ENCODE results near the gene UBE2O.

Gene UBE2O

DNA sequence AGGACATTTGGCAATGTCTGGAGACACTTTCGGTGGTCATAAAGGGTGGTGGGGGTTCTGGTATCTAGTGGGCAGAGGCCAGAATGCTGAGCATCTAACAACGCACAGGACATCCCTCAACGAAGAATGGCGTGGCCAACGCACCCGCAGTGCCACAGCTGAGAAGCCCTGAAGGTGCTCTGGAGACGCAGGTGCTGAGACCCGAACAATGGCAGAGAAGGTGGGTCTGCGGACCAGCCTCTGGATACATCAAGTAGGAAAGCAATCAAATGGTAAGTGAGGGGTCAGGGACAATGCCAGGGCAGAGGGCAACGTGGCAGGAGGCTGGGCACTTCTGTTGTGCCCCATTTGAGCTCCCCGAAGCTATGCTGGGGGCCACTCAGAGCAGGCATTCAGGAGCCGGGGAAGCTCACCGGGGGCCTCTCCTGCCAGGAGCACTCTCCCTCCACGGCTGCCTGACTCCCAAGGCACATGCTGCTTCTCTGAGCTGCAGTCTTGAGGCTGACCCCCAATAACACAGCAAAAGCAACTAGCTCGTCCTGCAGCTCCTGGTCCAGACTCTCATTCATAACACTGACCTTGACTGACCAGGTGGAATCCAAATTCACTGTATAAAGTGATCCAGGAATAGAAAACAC lies 42.5 kb downstream of the UBE2O start:
- DNase-seq: no peak

DNA sequence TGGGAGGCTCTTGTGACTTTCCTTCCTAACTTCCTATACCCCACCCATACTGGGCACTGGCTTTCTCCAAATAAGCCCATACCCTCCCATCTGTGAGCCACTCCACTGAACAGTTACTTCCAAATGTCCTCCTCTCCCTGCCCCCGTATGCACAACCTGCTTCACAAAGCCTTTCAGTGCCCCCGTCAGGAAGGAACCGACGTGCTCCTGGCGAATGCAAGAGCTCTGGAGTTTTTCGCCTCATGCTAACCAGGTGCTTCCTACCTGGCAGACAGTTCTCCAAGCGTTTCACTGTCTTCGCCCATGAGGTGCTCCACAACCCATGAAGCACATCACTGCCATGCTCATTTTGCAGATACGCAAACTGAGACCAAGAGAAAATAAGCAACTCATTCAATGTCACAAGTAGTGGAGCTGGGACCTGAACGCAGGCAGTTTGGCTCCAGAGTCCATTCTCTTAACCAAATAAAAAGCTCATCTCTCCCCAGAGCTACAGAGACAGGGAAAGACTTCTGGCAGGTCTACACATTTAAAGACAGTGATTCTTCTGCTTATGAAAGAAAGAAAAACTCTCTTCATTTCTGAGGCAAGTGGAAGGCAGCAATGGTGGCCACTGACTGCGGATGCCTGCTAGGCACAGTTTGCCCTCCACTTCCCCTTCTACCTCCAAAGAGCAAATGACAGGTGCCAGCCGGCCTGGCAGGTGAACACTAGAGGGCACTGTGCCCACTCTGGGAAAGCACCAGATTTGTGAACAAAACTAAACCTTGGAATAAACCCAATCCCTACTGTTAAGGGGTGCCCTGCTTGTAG lies 44.7 kb downstream of the UBE2O start:
- DNase-seq: no peak

- DNase-seq: no peak
These were observed 45.4 kb downstream of the UBE2O start for GRCh38 chr17:76407509-76407908.

GRCh38 chr17:76405967-76406647 lies 46.8 kb downstream of the UBE2O start:
- peak; percentile 45 for DNase-seq

DNA sequence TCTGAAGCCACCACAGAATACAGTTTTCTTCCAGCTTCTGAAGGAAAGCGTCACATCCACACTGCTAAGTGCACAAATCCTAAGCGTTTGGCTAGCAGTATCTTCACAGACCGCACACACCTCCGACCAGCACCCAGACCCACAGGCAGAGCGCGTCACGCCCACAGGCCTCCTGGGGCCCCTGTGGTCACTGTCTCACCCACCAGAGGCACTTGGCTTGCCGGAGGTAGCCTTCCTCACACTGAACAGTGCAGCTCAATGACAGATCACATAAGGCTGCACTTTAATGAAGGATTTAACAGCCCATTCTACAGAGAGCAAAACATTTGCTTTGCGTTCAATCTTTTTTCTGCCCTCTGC lies 47.4 kb downstream of the UBE2O start:
- no peak for DNase-seq

- no peak for DNase-seq
These were observed 47.9 kb downstream of the UBE2O start for GRCh38 chr17:76404976-76405563.

- no peak for DNase-seq
These were observed 48.7 kb downstream of the UBE2O start for GRCh38 chr17:76404256-76404655.

- DNase-seq: no peak
These were observed 50.2 kb downstream of the UBE2O start for GRCh38 chr17:76402711-76403110.

DNA sequence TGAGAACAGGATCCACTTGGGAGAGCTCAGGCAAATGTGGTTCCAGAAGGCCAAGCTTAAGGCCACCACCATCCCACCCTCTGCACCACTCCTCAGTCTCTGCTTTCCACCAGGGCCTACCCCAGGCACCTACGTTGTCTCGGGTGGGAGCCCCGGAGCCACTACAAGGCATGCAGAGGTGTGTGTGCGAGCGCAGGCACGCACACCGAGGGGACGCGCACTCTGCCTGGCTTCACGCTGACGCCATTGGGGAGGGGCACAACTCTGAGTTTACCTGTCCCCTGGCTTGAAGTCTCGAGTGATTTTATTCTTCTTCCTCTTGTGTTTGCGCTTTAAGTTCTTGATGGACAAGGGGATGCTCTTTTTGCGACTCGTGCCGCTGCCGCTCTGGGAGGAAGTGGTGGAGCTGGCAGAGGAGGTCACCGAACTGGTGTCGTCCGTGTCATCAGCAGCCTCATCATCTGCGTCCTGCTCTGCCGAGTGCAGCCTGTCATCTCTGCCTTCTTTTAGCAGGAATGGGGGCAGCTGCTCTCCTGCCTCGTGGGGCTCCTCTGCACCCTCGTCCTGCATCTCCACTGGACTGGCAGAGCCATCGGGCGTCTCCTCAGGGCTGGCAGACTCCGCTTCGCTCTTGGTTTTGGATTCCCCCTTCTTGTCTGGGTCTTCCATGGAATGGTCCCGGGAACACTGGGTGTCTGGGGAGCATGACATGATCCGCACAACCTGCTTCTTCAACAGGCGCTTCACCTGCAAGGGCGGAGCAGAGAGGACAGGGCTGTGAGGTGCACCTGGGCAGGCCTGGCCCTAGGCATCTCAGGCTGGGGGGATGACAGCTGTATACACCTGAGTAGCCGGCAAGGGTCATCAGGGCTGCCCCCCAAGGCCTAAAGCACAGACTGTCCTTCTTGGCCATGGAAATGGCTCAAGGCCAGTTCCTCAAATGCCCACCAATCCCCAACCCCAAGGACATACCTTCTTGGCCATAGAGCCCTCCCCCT lies 53.5 kb downstream of the UBE2O start:
- DNase-seq: no peak

DNA sequence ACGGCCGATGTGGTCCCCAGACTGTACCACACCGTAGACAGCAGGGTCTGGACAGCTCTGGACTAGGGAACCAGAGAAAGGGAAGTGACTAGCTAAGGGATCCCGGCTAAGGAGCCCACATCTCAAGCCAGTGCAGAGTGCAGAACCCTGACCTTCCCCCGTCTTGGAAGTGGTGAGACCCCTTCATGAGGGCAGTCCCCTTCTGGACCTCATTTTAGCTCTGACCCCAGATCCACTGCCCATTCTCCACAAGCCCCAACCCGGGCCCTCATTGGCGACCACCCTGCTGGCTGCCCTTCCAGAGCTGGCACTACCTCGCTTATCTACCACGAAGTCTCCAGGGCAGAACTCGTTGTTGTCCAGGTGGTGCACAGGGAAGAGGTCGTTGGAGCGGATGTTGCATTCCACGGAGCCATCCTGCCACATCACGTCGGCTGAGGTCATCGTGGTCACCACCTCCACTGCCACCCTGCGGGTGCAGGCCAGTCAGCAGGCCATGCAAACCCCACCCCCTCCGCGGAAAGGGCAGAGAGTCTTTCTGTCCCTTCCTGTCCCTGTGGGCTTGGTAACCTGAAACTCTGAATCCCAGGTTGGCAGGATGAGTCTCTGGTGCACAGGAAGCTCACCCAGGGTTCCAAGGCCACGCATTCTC lies 54.3 kb downstream of the UBE2O start:
- no peak for DNase-seq

- no peak for DNase-seq
These were observed 55.0 kb downstream of the UBE2O start for GRCh38 chr17:76397687-76398522.

DNA sequence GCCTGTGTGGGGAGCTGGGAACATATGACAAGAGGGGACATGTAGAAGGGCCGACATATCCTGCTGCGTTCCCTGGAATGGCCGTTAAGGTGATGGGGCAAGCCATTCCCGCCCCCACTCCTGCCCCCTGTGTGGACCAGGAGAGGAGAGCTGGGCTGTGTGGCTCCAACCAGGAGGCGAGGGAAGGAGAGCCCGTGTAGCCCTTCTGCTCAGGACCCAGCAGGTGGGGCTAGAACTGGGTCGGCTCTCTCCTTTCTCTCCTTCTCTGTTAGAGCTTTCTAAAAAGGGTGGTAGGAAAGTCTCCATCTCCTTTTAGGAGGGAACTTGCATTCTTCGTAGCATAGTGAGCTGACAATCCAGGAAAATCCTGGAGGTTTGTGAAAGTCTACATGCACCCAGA lies 55.8 kb downstream of the UBE2O start:
- no peak for DNase-seq

- no peak for DNase-seq
These were observed 57.0 kb downstream of the UBE2O start for GRCh38 chr17:76395980-76396379.

DNA sequence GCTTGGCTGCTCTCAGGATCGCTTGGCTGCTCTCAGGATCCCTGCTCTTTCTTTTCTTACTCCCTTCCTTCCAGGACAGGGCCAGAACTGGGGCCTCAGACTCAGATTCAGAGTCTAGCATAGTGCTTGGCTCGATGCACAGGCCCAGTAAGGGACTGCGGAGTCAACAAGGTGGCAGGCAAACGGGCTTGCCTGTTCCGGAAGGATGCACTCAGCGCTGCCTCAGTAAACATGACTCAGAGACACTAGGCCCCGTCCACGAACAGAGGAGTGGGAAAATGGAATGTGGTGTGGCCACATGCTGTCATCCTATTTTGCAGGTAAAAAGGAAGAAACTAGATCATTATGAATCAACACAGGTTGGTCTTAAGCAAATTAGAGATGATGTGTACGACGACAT lies 58.8 kb downstream of the UBE2O start:
- no peak for DNase-seq

DNA sequence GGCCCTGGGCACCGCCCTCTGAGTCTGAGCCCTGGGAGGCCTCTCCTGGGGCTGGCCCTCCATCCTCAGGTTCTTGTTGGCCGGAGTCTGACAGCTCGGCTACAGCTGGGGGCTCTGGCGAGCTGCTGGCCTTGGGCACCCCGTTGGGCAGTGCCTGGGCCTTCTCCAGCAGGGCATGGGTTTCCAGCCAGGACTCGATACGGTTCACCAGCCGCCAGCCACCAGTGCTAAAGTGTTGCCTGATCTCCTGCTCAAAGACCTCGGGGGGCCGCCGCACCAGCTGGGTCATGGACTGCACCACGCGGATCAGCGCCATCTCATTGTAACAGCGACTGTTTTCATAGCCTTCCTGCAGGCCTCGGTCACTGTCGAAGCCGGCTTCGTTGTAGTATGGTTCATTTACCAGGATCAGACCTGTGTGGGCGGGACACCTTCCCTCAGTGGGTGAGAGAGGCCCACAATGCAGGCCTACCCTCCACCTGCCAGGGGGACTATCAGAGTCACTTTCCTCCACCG lies 61.7 kb downstream of the UBE2O start:
- DNase-seq: no peak

DNA sequence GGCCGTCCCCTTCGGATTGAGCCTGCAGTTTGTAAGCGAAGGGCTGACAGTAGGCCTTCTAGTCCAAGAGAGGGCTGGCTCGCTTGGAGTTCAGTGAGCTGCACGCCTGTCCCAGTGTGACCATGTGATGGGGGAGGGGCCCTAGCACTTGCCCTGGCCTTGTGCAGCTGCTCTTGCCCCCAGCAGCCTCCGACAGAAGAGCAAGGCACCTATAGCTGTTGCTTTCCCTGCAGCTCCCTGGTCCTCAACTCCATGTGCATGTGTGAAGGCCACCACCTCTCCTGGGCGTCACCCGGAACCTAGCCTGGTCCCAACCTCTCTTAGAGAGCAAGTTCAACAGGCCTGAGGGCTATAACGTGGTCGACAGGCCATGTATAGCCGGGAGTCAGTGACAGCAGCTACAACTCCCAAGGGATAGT lies 62.9 kb downstream of the UBE2O start:
- no peak for DNase-seq

DNA sequence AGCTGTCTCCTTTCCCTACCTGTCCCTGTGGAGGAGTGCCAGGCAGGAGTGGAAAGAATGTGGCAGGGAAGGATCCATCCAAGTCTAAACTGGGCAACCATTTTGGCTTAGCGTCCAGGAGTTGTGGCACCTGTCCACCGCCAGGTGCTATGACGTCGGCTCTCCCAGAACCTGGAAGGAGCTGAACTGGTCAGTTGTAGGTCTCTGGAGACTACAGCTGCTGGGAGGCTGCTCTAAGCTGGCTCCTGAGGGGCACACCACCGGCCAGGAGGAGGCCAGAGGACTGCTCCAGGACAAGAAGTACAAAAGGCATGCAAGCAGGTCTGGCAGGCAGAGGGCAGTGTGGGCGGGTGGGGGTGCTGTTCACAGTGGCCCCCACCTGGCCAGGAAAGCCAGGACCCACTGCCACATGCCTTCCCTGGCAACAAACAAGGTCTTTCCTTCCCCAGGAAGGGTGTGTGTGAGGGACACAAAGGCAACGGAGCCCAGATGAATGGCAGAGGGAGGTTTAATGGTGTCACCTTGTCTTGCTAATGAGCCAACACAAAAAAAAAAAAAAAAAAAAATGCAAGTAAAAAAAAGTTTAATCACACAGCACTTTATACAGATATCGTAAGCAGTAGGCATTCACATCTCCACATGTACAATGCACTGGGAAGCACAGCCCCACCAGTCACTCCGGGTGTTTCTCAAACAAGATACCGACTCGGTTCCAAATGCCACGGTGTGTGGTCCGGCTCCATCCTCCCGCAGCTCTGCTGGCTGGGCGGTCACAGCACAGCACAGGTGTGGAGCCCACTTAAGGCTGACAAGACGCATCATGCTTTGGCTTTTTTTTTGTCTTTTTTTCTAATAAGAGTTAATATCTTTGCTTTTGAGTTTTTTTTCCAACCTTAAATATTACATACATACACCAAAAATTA lies 63.7 kb downstream of the UBE2O start:
- DNase-seq: no peak

GRCh38 chr17:76386966-76387765 lies 65.8 kb downstream of the UBE2O start:
- DNase-seq: no peak

Measured in NCI-H1417 treated with DMSO at 0.1 percent for 48 hours (cell line).